Dermis blood vessel endothelial cell (primary cell): ENCODE results near the gene MEGF11. TPM values are rescaled to one million over a fixed set of nuclear protein-coding genes. Genes with fewer than 3 reads are reported as not detected.
"Not testable (repeated sequence)": the region's sequence is repeated elsewhere in the genome, so short reads cannot be mapped to it uniquely, and the experiment has no call there.

ENCODE experiments used
- DNase-seq: peaks from one replicate; pipeline ENCODE4 v3.0.0; 2010
- total RNA-seq: library from RNA; depleted of rRNA; stranded (reverse); fragments of >200 nt; gene quantifications from 2 replicates; pipeline ENCODE4 v1.2.3, GENCODE V29; 2014

Gene MEGF11
- total RNA-seq, 1 donor from 2014 or later, result not detected

- DNase-seq, result no peak
Measured at GRCh38 chr15:65910341-65910740, 343.2 kb downstream of the MEGF11 start.

- DNase-seq, result no peak
Measured at GRCh38 chr15:65909831-65910230, 343.7 kb downstream of the MEGF11 start.

GRCh38 chr15:65908876-65909275 lies 344.7 kb downstream of the MEGF11 start:
- DNase-seq, result no peak

GRCh38 chr15:65907661-65908060 lies 345.9 kb downstream of the MEGF11 start:
- no peak for DNase-seq

GRCh38 chr15:65906396-65906795 lies 347.2 kb downstream of the MEGF11 start:
- no peak for DNase-seq

GRCh38 chr15:65904301-65904700 lies 349.2 kb downstream of the MEGF11 start:
- DNase-seq, result peak; percentile 24

- peak; percentile 15 for DNase-seq
Measured at GRCh38 chr15:65903296-65904073, 350.1 kb downstream of the MEGF11 start.

- DNase-seq, result peak; percentile 68
Measured at GRCh38 chr15:65902373-65902772, 351.2 kb downstream of the MEGF11 start.

- no peak for DNase-seq
Measured at GRCh38 chr15:65901836-65902235, 351.7 kb downstream of the MEGF11 start.

- no peak for DNase-seq
Measured at GRCh38 chr15:65901336-65901735, 352.2 kb downstream of the MEGF11 start.

GRCh38 chr15:65900488-65900887 lies 353.1 kb downstream of the MEGF11 start:
- DNase-seq, result no peak

GRCh38 chr15:65896236-65896635 lies 357.3 kb downstream of the MEGF11 start:
- DNase-seq, result peak; percentile 49

- DNase-seq, result no peak
Measured at GRCh38 chr15:65893060-65893459, 360.5 kb downstream of the MEGF11 start.

- peak; percentile 22 for DNase-seq
Measured at GRCh38 chr15:65888981-65889380, 364.6 kb downstream of the MEGF11 start.

- no peak for DNase-seq
Measured at GRCh38 chr15:65887565-65887964, 366.0 kb downstream of the MEGF11 start.

GRCh38 chr15:65885668-65886218 lies 367.8 kb downstream of the MEGF11 start:
- DNase-seq, result no peak

- DNase-seq, result no peak
Measured at GRCh38 chr15:65884511-65884910, 369.0 kb downstream of the MEGF11 start.

GRCh38 chr15:65883571-65883970 lies 370.0 kb downstream of the MEGF11 start:
- DNase-seq, result no peak

- peak; percentile 62 for DNase-seq
Measured at GRCh38 chr15:65881766-65882434, 371.6 kb downstream of the MEGF11 start.

- no peak for DNase-seq
Measured at GRCh38 chr15:65877749-65878148, 375.8 kb downstream of the MEGF11 start.

GRCh38 chr15:65875458-65875857 lies 378.1 kb downstream of the MEGF11 start:
- no peak for DNase-seq

GRCh38 chr15:65873256-65873655 lies 380.3 kb downstream of the MEGF11 start:
- no peak for DNase-seq

- DNase-seq, result peak; percentile 47
Measured at GRCh38 chr15:65872596-65872995, 381.0 kb downstream of the MEGF11 start.

GRCh38 chr15:65871886-65872285 lies 381.7 kb downstream of the MEGF11 start:
- not testable (repeated sequence) for DNase-seq
